Stimulated activated CD4-positive, alpha-beta T cell treated with anti-CD3 and anti-CD28 coated beads, Interleukin-15, amount 100 ng/mL, for 1 hour (primary cell): ENCODE measurements around the gene ALOX15B.
"Not testable (repeated sequence)": the region's sequence is repeated elsewhere in the genome, so short reads cannot be mapped to it uniquely, and the experiment has no call there.

Source experiments
- DNase-seq, 2 donors: peaks; one replicate each; pipeline ENCODE4 v3.0.0-alpha.2; 2020; ENCODE audit warnings: low read depth in 1 of 2, low spot score in 1 of 2

ALOX15B gene

GRCh38 chr17:8061851-8062250, 23.0 kb downstream of the ALOX15B start:
- DNase-seq: not testable (repeated sequence)

- no peak for DNase-seq
Observed at GRCh38 chr17:8062435-8062806, 23.6 kb downstream of the ALOX15B start.

GRCh38 chr17:8062807-8063483, 24.1 kb downstream of the ALOX15B start:
- DNase-seq: no peak

GRCh38 chr17:8063761-8064534, 25.1 kb downstream of the ALOX15B start:
- no peak for DNase-seq

GRCh38 chr17:8064561-8065019, 25.7 kb downstream of the ALOX15B start:
- no peak for DNase-seq

- no peak for DNase-seq
Observed at GRCh38 chr17:8066841-8067775, 28.2 kb downstream of the ALOX15B start.

- no peak for DNase-seq
Observed at GRCh38 chr17:8067806-8068205, 28.9 kb downstream of the ALOX15B start.

GRCh38 chr17:8068736-8069586, 30.1 kb downstream of the ALOX15B start:
- DNase-seq: no peak

GRCh38 chr17:8069587-8069860, 30.7 kb downstream of the ALOX15B start:
- DNase-seq: no peak

GRCh38 chr17:8071496-8071895, 32.6 kb downstream of the ALOX15B start:
- DNase-seq: no peak

- no peak for DNase-seq
Observed at GRCh38 chr17:8072341-8072728, 33.5 kb downstream of the ALOX15B start.

GRCh38 chr17:8072729-8073461, 34.0 kb downstream of the ALOX15B start:
- no peak for DNase-seq

- peak; percentile 74 to 84 for DNase-seq
Observed at GRCh38 chr17:8073627-8074484, 35.0 kb downstream of the ALOX15B start.

GRCh38 chr17:8074554-8074953, 35.7 kb downstream of the ALOX15B start:
- no peak for DNase-seq

- DNase-seq: no peak
Observed at GRCh38 chr17:8075081-8075480, 36.2 kb downstream of the ALOX15B start.

- DNase-seq: no peak
Observed at GRCh38 chr17:8075574-8076342, 36.9 kb downstream of the ALOX15B start.

- no peak for DNase-seq
Observed at GRCh38 chr17:8076502-8077266, 37.8 kb downstream of the ALOX15B start.

- not testable (repeated sequence) for DNase-seq
Observed at GRCh38 chr17:8077939-8078338, 39.1 kb downstream of the ALOX15B start.
